ENCODE data around the gene OGFOD2.

DNA sequence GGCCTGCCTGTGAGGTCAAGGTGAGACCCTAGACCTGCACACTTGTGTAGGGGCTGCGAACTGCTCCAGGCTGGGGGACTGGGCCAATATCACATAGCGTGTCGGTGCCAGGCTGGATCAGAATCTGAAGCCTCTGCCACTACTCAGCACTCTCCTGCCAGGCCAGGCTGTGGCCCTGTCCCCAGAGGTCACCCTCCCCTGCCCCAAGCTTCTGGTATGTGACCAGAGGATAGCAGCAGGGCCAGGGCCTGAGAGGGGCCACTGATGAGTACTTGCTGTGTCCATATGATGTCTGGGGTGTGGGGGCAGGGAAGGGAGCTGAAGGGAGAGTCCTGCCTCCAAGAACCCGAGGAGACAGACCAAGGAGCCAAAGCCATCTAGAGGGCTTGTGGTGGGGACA, 23.3 kb downstream of the OGFOD2 start:
- TF ChIP-seq, protein P1, sequence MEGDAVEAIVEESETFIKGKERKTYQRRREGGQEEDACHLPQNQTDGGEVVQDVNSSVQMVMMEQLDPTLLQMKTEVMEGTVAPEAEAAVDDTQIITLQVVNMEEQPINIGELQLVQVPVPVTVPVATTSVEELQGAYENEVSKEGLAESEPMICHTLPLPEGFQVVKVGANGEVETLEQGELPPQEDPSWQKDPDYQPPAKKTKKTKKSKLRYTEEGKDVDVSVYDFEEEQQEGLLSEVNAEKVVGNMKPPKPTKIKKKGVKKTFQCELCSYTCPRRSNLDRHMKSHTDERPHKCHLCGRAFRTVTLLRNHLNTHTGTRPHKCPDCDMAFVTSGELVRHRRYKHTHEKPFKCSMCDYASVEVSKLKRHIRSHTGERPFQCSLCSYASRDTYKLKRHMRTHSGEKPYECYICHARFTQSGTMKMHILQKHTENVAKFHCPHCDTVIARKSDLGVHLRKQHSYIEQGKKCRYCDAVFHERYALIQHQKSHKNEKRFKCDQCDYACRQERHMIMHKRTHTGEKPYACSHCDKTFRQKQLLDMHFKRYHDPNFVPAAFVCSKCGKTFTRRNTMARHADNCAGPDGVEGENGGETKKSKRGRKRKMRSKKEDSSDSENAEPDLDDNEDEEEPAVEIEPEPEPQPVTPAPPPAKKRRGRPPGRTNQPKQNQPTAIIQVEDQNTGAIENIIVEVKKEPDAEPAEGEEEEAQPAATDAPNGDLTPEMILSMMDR (IDR thresholded peaks at IDR 0.05), result no peak
- no peak for TF ChIP-seq POLR2A (IDR thresholded peaks at IDR 0.05)
